ENCODE results near the gene ATP23.

Gene ATP23

DNA sequence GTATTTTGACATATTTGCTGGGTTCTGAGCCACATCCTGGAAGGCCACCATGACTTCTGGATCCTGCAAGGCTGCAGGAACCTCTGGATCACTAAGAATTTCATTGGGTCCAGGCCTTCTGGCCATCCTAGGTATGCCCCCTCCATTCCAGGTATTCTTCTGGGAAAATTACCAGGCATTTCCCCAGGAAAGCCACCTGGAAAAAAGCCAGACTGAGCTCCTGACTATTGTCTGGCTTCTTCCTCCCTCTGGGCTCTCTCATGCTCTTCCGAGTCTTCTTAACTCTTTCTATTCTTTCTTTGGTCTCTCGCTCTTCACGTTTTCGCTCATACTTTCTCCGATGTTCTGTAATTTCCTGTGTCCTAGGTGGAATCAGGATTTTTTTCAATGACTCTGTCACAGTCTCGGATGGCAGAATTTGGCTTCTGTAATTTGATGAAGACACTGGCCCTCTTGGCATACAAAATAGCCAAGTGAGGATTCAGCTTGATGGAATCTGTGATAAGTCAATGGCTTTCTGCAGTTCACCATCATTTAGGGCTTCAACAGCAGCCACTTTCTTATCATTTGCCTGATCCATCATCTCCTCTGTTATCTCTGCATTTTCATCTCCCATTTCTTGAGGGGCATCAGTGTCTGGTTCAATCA, 42.6 kb downstream of the ATP23 start:
- DNase-seq = no peak

DNA sequence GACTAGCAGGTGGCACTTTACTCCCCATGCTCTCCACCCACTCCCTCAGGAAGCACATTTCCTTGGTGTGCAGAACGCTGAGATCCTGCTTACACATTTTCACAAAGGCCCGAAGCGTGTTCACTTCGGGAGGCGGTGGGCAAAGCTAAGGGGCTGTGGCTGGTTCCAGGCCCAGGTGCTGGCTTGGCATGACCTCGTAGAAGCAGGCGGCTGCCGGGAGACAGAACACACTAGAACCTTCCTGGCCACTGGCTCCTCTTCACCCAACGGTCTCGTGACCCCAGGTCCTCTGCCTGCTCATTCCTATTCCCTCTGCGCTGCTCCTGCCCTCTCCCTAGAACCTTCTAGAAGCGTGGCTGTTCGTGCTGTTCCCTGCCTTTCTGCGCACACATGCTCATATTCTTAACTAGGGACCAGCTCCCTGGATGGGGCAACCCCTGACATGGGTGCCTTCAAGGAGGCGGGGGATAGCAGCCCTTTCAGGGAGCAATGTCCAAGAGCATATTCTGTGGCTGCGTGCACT, 43.3 kb downstream of the ATP23 start:
- DNase-seq = no peak

DNA sequence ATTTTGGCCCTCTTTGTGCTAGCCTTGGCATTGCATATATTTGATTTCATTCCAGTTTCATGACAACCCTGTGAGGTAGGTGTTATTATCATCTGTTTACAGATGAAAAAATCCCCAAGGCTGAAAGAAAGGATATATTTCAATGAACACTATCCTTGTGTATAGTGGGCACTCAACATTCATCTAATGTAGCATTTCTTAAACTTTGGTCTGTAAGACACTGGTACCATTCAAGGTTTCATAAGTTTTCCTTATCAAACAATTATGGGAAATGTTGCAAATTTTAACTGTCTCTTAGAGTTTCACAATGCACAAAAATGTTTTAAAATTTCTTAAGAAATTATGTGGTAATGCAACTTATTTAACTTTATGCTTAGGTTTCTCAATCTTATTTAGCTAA, 44.3 kb downstream of the ATP23 start:
- DNase-seq = no peak

DNA sequence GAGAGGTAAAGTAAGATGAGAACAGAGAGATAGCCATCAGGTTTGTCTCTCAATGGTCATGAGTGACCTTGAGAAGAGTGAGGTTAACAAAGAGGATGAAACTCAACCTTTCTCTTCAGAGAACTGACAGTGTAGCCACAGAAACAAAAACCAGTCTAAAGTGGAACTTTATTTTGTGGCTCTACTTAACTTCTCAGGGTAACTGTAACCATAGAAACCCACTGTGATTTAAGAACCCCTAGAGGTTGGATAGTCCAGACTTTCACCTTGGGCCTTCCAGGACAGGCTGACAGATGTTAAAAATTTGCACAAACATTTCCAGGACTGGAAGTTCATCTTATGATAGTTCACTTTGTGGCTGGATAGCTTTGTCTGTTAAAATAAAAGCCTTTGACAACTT, 48.5 kb downstream of the ATP23 start:
- no peak for DNase-seq

DNA sequence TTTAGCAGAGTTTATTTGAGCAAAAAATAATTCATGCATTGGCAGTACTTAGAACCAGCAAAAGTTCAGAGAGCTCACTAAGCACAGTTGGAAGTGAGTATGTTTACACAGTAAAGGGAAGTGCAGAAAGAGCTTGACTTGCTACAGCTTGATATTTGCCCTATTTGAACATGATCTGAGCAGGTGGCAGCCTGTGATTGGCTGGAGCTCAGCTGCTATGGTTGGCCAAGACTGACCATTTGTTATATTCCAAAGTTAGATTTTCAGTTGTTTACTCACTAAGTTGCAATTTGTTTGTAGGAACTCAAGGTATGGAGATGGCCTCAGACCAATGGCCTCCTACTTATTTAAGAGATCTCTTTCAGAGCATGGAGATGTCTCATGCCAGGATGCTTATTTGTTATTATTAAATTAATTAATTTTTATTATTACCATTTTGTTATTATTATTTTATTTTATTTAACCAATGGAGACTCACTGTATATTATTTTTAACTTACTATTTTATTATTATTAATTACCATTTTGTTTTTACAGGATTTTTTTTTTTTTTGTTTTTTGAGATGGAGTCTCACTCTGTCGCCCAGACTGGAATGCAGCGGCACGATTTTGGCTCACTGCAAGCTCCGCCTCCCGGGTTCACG, 49.0 kb downstream of the ATP23 start:
- no peak for DNase-seq

DNA sequence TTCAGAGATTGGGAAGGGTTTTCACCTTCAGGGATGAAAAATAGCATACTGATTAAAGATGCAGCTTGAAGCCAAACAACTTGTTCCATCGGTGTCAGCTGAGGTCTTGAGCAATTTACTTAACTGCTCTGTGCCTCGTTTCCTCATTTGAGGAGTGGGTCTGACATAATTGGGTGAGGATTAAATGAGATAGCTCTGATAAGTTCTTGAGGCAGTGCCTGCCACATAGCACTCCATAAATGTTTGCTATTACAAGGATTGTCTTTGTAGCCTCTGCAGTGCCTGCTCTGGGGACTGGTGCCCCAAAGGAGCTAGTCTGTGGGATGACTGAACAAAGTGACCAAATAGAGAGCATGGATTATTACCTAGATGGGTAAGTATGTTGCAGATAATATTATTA, 50.6 kb downstream of the ATP23 start:
- no peak for DNase-seq

DNA sequence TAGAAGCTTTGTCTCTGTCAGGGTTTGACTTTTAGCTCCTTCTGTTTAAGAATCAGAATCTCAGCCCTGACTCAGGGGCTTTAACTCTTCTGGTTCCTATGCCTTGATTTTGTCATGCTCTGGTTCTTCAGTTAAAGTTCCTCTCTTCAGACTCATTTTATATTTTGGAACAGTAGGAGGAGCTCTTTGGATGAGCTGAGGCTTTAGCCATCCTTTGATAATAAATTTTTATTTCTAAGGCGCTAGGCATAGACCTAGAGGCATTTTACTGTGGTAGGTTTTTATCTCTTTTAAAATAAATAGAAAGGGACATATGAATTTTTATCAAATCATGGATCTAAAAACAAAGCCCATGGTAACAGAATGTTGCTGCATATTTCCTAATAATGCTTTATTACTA, 51.7 kb downstream of the ATP23 start:
- DNase-seq = no peak

DNA sequence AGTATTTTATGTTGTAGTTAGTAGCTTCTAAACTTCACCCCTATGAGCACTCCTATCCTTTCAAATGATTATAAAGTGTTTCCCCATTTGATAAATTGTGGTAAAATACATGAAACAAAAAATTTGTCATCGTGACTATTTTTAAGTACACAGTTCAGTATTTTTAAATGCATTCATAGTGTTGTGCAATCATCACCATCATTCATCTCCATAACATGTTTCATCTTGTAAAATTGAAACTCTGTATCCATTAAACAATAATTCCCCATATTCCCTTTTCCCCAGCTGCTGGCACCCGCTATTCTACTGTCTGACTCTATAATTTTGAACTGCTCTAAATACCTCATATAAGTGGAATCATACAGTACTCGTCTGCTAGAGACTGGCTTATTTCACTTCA, 52.5 kb downstream of the ATP23 start:
- no peak for DNase-seq

DNA sequence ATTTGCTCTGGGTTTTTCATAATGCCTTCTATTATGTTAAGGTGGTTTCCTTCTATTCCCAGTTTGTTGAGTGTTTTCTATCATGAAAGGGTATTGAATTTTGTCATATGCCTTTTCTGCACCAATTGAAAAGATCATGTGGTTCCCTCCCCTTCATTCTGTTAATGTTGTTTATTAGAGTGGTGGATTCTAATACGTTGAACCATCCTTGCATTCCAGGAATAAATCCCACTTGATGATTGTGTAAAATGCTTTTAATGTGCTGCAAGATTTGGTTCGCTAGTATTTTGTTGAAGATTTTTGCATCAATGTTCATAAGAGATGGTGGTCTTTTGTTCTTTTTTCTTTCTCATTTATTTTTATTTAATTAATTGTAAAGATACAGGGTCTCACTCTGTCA, 55.2 kb downstream of the ATP23 start:
- DNase-seq = no peak

DNA sequence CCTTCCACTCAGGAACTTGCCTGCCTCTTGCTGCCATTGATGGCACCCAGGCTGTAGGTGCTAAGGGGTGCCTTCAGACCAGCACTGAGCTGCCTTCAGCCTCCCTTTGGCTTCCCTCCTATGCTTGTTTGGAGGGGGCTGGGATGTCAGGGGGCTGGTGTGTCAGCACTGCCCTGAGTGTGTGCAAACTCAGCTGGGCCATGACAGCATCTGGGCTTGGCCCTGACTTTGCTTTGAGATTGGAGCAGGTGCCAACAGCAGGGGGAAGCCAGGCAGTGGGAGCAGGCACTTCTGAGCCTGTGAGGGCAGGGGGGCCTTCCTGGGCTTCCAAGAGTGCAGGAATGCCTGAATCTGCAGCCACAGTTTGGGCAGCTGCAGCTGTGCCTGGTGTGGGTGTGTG, 56.9 kb downstream of the ATP23 start:
- DNase-seq = no peak

DNA sequence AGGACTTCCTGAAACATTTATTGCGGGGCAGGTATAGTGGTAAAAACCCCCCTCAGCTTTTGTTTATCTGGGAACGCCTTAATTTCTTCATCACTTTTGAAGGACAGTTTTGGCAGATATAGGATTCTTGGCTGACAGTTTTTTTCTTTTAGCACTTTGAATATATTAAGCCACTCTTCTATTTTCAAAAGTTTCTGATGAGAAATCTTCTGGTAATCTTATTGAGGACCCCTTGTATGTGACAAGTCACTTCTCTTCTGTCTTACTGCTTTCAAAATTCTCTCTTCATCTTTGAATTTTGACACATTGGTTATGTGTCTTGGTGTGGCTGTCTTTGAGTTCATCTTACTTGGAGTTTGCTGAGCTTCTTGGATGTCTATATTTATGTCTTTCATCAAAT, 59.1 kb downstream of the ATP23 start:
- no peak for DNase-seq

DNA sequence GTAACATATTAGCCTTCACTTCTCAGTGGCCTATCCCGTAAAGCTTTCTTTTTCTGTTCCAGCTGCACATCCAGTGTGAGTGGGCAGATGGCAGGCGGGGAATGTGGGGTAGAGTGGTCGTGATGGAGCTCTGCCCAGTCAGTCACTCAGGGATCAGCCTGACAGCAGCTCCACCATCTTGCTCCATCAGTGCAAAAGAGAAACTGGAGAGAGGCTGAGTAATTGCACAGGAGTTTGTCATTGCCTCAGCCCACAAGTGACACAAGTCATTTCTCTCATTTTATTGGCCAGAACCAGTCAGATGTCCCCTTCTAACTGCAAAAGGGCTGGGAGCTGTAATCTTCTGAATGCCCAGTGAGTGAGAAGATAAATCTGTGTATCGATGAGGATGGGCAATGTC, 66.5 kb downstream of the ATP23 start:
- DNase-seq = no peak

DNA sequence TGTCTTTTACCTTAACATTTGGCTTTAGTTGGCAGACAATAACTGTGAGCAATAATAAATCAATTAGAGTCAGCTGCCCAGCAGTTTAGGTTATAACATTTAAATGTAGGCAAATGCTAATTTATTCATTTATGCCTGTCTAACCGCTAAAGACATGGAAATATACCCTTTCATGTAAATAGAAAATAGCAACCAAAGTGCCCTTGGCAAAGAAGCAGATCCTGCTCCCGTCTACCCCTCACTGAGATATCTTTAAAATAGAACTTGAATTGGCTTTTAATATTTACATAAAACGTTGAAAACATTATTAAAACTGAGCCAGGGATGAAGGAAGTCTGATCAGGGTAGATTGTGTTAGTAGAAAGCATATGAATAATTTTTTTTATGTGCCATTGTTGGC, 67.3 kb downstream of the ATP23 start:
- DNase-seq = no peak

Data from NCI-H82 (cell line).